Epithelial cell of proximal tubule (primary cell): Measurements from ENCODE around the gene SNX32. TPM values are rescaled to one million over a fixed set of nuclear protein-coding genes. Genes with fewer than 3 reads are reported as not detected.

Source experiments
- DNase-seq: peaks from one replicate; pipeline ENCODE4 v3.0.0-alpha.2; 2011; ENCODE audit warnings: low read depth
- H3K4me3 ChIP-seq: 2 replicates; pipeline ENCODE4 v1.5.1; 2011; ENCODE audit warnings: low read depth, mild to moderate bottlenecking, low read length
- total RNA-seq: library from RNA; depleted of rRNA; stranded (reverse); fragments of >200 nt; gene quantifications from 2 replicates; pipeline ENCODE4 v1.2.3, GENCODE V29; 2015
- TF ChIP-seq, protein P1 (sequence below): conservative IDR thresholded peaks from 2 replicates; pipeline ENCODE4 v1.5.1; 2012; ENCODE audit warnings: low read depth, mild to moderate bottlenecking, low read length

SNX32 gene
- total RNA-seq, 1 donor from 2014 or later: 2.1 TPM

DNA sequence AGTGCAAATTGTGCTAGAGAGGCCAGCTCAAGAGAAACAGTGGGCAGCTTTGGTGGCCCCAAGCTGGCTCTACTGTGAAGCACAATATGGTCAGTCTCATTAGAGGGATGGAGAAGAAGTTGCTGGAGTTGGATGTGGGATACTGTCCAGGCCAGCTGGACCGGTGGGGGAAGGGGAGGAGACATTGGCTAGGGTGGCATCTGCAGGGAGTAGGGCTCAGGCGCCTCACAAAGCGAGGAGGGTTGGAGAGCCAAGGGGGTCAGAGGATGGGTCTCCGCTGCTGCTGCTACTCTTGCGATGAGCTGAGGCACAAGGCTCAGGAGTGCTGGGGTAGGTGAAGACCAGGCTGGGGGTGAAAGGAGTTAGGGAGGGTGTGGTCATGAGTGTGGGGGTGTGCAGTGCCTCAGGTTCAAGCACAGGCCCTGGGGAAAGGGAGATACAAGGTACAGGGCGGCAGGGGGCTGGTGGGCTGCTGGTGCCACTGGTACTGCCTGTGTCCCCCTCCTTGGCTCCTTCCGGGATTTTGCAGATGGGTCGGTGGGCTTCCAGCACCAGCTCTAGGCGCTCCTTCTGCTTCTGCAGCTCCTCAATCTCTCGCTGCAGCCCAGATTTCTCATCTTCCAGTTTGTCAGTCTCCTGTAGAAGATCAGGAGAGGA lies 59.0 kb downstream of the SNX32 start:
- DNase-seq: no peak
- no peak overlapping the region for H3K4me3 ChIP-seq
- TF ChIP-seq, protein P1, sequence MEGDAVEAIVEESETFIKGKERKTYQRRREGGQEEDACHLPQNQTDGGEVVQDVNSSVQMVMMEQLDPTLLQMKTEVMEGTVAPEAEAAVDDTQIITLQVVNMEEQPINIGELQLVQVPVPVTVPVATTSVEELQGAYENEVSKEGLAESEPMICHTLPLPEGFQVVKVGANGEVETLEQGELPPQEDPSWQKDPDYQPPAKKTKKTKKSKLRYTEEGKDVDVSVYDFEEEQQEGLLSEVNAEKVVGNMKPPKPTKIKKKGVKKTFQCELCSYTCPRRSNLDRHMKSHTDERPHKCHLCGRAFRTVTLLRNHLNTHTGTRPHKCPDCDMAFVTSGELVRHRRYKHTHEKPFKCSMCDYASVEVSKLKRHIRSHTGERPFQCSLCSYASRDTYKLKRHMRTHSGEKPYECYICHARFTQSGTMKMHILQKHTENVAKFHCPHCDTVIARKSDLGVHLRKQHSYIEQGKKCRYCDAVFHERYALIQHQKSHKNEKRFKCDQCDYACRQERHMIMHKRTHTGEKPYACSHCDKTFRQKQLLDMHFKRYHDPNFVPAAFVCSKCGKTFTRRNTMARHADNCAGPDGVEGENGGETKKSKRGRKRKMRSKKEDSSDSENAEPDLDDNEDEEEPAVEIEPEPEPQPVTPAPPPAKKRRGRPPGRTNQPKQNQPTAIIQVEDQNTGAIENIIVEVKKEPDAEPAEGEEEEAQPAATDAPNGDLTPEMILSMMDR: no peak

DNA sequence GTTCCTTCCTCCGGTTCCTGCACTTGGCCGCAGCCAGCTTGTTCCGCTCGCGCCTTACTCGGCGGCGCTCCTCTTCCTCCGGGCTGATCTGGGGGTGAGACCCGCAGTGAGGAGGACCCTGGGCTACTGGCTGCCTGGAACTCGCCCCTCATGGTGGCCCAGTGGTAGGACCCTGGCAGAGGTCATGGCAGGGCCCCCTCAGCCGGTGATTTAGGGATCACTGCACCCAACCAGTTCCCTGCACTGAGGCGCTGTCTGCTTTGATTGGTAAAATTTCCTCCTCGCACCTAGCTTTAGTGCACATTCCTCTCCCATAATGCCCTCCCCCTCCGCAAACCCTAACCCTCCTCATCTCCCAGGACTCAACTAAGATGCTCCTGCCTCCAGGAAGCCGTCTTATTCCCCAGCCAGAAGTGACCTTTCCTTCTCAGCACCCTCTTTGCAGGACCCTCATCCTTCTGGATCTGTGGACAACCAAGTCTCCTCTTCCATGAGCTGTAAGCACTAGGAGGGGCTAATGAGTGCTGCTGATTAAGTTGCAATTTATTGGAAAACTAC lies 60.4 kb downstream of the SNX32 start:
- TF ChIP-seq, protein P1: no peak
- no peak for DNase-seq
- H3K4me3 ChIP-seq: no peak overlapping the region

DNA sequence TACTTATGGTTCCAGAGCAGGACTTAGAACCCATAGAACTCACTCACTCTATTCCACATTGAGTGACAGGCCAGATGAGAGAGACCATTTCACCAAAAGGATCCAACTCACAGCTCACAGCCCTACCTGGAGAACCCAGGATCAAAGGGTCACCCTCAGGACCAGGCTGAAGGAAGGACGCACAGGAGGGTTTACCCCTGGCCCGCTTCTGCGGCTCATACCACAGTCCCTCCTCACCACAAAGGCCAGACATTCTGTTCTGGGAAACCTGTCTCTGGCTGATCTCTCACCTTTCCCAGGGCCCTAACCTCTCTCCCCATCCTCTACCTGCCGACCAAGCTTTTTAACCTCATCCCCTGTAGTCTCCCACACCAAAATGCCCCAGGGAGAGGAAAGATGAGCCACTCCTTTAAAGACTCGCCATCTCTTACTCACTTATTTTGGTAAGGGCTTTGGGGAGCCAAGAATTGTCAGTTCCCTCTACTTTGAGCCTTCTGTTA lies 61.8 kb downstream of the SNX32 start:
- no peak for DNase-seq
- no peak overlapping the region for H3K4me3 ChIP-seq
- TF ChIP-seq, protein P1: no peak

DNA sequence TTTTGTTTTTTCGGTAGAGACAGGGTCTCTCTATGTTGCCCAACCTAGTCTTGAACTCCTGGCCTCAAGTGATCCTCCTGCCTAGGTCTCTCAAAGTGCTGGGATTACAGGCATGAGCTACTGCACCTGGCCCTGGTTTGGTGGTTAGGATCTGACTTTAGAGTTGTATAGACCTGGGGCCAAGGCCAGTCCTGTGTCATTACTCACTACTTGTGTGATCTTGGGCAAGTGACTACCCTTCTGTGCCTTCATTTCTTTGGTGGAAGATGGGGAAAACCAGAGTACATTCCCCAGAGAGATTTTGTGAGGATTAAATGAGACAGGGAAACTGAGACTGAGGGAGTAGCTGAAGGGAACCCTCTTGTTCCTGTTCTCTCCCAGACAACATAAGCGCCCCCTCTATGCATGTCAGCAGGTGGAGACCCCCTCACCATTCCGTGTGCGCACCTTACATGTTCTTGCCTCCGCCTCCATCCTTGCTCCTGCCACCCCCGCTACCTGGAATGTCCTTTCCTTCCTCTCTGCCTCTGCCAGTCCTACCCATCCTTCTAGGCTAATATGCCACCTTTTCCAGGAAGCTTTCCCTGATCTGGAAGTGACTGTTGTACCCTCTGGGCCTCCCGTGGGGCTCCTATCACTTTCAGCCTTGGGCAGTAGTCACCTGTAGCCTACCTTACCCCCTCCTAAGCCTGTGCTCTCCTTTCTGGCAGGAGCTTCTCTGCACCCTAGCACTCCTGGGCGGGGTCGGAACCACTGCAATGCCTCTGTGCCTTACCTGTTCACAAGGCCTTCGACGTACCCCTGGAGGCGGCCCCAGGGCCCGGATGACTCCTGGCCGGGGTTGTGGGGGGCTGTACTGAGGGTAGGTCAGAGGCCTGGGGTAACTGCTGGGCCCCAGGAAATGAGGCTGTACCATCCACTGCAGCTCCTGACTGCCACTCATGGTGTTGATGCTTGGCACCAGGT lies 62.6 kb downstream of the SNX32 start:
- no peak for DNase-seq
- no peak overlapping the region for H3K4me3 ChIP-seq
- TF ChIP-seq, protein P1: no peak

DNA sequence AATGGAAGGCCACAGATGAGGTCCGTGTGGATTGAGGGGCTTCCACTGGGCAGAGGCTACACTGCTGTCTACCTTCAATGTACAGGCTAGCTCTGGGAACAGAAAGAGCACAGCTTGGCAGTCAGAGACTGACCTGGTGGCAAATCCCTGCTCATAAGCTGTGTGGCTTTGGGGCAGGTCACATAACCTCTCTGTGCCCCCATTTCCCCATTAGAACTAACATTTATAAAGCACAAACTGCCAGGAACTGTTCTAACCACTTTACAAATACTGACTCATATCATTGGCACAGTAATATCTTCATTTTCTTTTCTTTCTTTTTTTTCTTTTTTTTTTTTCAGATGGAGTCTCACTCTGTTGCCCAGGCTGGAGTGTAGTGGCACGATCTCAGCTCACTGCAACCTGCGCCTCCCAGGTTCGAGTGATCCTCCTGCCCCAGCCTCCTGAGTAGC lies 63.3 kb downstream of the SNX32 start:
- no peak overlapping the region for H3K4me3 ChIP-seq
- no peak for DNase-seq
- TF ChIP-seq, protein P1: no peak

DNA sequence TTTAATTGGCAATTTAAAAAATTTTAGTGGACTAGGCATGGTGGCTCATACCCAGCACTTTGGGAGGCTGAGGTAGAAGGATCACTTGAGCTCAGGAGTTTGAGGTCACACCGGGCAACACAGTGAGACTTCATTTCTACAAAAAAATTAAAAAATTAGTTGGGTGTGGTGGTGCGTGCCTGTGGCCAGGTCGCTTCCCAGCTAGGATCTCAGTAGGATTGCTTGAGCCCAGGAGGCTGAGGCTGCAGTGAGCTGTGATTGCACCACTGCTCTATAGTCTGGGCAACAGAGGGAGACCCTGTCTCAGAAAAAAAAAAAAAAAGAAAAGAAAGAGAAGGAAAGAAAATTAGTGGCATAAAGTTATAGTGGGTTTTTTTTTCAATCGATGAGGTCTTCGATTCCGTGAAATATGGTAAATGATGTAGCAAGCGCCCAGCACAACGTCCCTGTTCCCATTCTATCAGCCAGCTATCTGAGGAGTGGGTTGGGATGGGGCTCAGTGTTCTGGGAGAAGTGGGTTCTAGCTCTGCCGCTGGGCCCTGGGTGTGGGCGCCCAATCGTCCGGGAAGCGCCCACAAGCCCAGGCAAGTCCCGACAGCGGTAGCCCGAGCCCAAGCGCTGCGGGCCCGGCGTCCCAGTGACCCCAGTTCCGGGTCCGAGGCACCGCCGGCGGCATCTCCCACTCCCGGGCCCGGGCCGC lies 65.0 kb downstream of the SNX32 start:
- no peak for DNase-seq
- TF ChIP-seq, protein P1: no peak

More for the DNA sequence above, 65.0 kb downstream of the SNX32 start:
- peak overlapping the region; percentile 80 for H3K4me3 ChIP-seq
